ENCODE data around the gene TECRL. TPM values are rescaled to one million over a fixed set of nuclear protein-coding genes. Genes with fewer than 3 reads are reported as not detected.
A peak's percentile ranks its signal among the peaks of the same experiment; 100 is the strongest.

Gene TECRL
- total and polyA plus RNA-seq, 9 donors, result 14.4 to 43.7 (median 29.8) TPM

- no peaks in the 10 kb centered on the region for H3K36me3 ChIP-seq (ENCODE audit: control insufficient read depth, insufficient read depth, low read length)
- DNase-seq, result peak; percentile 32
- no peak overlapping the region for H3K27ac ChIP-seq (ENCODE audit: low read length)
- H3K4me1 ChIP-seq (ENCODE audit: control insufficient read depth, insufficient read depth, low read length), result no peaks in the 10 kb centered on the region
- no peaks in the 10 kb centered on the region for H3K27me3 ChIP-seq (ENCODE audit: control insufficient read depth, insufficient read depth, low read length)
- H3K4me3 ChIP-seq (ENCODE audit: low read length), result no peak overlapping the region
- peaks cover 5% of the 10 kb centered on the region for H3K9me3 ChIP-seq (replicated peaks; ENCODE audit: control insufficient read depth, low read depth, low read length)
Measured at GRCh38 chr4:64250488-64250887, 158.8 kb downstream of the TECRL start.

DNA sequence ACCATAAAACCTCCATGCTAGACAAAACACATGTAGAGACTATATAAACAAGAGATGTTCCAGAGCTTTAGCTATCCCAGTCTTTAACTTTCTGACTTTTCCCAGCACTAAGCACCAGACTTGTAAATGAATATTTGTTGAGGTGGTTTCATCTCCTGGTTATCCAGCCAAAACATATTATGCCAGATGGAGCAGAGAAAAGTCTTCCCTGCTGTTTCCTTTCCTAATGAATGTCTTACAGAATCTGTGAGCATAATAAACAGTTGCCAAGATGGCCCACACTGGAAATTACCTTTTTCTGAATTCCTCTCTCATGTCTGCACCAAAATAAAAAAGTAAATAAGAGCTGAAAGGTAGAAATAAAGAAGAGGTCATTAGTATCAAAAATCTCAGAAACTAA, 159.2 kb downstream of the TECRL start:
- no peak overlapping the region for H3K27ac ChIP-seq (ENCODE audit: low read length)
- DNase-seq, result peak; percentile 2
- H3K9me3 ChIP-seq (replicated peaks; ENCODE audit: control insufficient read depth, low read depth, low read length), result peaks cover 5% of the 10 kb centered on the region
- no peak overlapping the region for H3K4me3 ChIP-seq (ENCODE audit: low read length)
- H3K27me3 ChIP-seq (ENCODE audit: control insufficient read depth, insufficient read depth, low read length), result no peaks in the 10 kb centered on the region
- no peaks in the 10 kb centered on the region for H3K36me3 ChIP-seq (ENCODE audit: control insufficient read depth, insufficient read depth, low read length)
- H3K4me1 ChIP-seq (ENCODE audit: control insufficient read depth, insufficient read depth, low read length), result no peaks in the 10 kb centered on the region

- Histone ChIP-seq H3K27ac (ENCODE audit: low read length) (no peak overlapping the region), H3K9me3 (replicated peaks; ENCODE audit: control insufficient read depth, low read depth, low read length) (peaks cover 5% of the 10 kb centered on the region), H3K36me3 (ENCODE audit: control insufficient read depth, insufficient read depth, low read length) (no peaks in the 10 kb centered on the region), H3K4me1 (ENCODE audit: control insufficient read depth, insufficient read depth, low read length) (no peaks in the 10 kb centered on the region), H3K27me3 (ENCODE audit: control insufficient read depth, insufficient read depth, low read length) (no peaks in the 10 kb centered on the region), H3K4me3 (ENCODE audit: low read length) (no peak overlapping the region)
- DNase-seq, result no peak
Measured at GRCh38 chr4:64248186-64248585, 161.1 kb downstream of the TECRL start.

- no peaks in the 10 kb centered on the region for H3K36me3 ChIP-seq (ENCODE audit: control insufficient read depth, insufficient read depth, low read length)
- peaks cover 59% of the 10 kb centered on the region for H3K9me3 ChIP-seq (replicated peaks; ENCODE audit: control insufficient read depth, low read depth, low read length)
- H3K27me3 ChIP-seq (ENCODE audit: control insufficient read depth, insufficient read depth, low read length), result no peaks in the 10 kb centered on the region
- H3K4me1 ChIP-seq (ENCODE audit: control insufficient read depth, insufficient read depth, low read length), result no peaks in the 10 kb centered on the region
- no peak for DNase-seq
- no peak overlapping the region for H3K4me3 ChIP-seq (ENCODE audit: low read length)
- H3K27ac ChIP-seq (ENCODE audit: low read length), result no peak overlapping the region
- WGBS (ENCODE audit: insufficient coverage), result no CpG with 5 or more reads among the region's 3 CpGs
Measured at GRCh38 chr4:64230709-64231310, 178.4 kb downstream of the TECRL start.

Measured in muscle of leg (tissue), 11 donors.